Breast epithelium (tissue), 4 donors: ENCODE results near the gene BCL7C. TPM values are rescaled to one million over a fixed set of nuclear protein-coding genes. Genes with fewer than 3 reads are reported as not detected.

Source experiments
- DNase-seq, 2 donors: peaks; one replicate each; pipeline ENCODE4 v3.0.0-alpha.2; 2019; ENCODE audit warnings: low spot score in 2 of 2
- H3K27ac ChIP-seq, 2 donors: fragments of 200-600 bp; sonication (generic) in 1 of 2; one replicate each; pipeline ENCODE4 v1.5.1; 2016 to 2019; ENCODE audit warnings: mild to moderate bottlenecking in 1 of 2
- H3K27me3 ChIP-seq, 2 donors: fragments of 200-600 bp; sonication (generic) in 1 of 2; one replicate each; pipeline versions ENCODE4 v1.5.1 to v1.6.0; 2017 to 2019; ENCODE audit warnings: control low read depth in 1 of 2, mild to moderate bottlenecking in 1 of 2
- H3K36me3 ChIP-seq: fragments of 200-600 bp; one replicate; pipeline ENCODE4 v1.5.1; 2019
- H3K4me1 ChIP-seq, 2 donors: fragments of 200-600 bp; sonication (generic); one replicate each; pipeline ENCODE4 v1.5.1; 2016 to 2019; ENCODE audit warnings: control low read depth in 1 of 2
- H3K4me3 ChIP-seq, 3 donors: fragments of 200-600 bp; sonication (generic); 1 replicate in 2 of 3; 2 replicates in 1 of 3; pipeline ENCODE4 v1.5.1; 2016 to 2019; ENCODE audit warnings: mild to moderate bottlenecking in 3 of 3, moderate library complexity in 2 of 3
- H3K9me3 ChIP-seq, 2 donors: fragments of 200-600 bp; sonication (generic) in 1 of 2; one replicate each; pipeline ENCODE4 v1.5.1; 2016 to 2019; ENCODE audit warnings: control low read depth in 1 of 2
- POLR2A ChIP-seq: fragments of 450-650 bp; IDR thresholded peaks from one replicate; pipeline ENCODE4 v1.6.1; 2016; ENCODE audit warnings: antibody characterized with exemption, mild to moderate bottlenecking, moderate library complexity
- POLR2AphosphoS5 ChIP-seq, 3 donors: sonication (generic); formaldehyde crosslinking; IDR thresholded peaks; one replicate each; pipeline ENCODE4 v1.6.1; 2017; ENCODE audit warnings: antibody characterized with exemption in 3 of 3
- intact Hi-C: fragments of 100-400 bp; cut with DNase I; formaldehyde crosslinking; loops from one replicate; pipeline ENCODE4 v1.15.1; 2023; ENCODE audit warnings: low total_unique reads
- total RNA-seq, 3 donors: library from RNA; depleted of rRNA; stranded (reverse); fragments of >200 nt; gene quantifications; one replicate each; pipeline ENCODE4 v1.1.0, GENCODE V29; 2016
- TF ChIP-seq, protein P1 (sequence below), 3 donors: fragments of 450-650 bp; IDR thresholded peaks; one replicate each; pipeline ENCODE4 v1.5.1; 2016 to 2017; ENCODE audit warnings: antibody characterized with exemption in 3 of 3, mild to moderate bottlenecking in 3 of 3, moderate library complexity in 3 of 3

The BCL7C gene
- total RNA-seq, 3 donors from 2014 or later, result 29.4 to 47.2 (median 36.2) TPM

DNA sequence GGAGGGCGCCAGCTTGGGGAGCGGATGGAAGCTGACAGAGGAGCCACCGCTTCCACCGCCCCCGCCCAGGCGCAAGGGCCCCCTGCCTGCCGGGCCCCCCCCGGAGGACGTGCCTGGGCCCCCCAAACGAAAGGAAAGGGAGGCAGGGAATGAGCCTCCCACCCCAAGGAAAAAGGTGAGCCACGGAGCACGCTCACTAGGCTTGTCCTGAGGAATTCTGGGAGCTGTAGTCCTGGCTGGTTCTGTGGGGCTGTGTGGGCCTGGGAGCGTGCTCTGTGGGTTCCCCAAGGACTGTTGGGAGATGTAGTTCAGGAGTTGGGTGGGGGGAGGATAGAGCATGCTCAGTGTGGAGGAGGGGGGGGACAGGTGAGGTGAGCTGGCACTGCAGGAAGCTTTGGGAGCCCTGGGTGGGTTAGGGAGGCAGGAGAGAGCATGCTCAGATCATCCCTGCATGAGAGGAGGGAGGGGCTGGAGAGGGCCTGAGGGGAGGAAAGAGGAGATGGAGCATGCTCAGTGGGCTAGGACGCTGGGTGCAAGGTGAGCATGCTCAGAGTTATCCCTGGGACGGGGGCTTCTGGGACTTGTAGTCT, 34.0 kb upstream of the BCL7C start:
- Histone ChIP-seq H3K27me3 (no peaks in the 10 kb centered on the region), H3K36me3 (no peaks in the 10 kb centered on the region), H3K9me3 (no peaks in the 10 kb centered on the region), H3K4me3 (peak overlapping the region in 2 of 3 donors; percentile 34 to 49), H3K27ac (peak overlapping the region; percentile 66 to 67), H3K4me1 (peaks cover 0 to 7% of the 10 kb centered on the region in 2 donors)
- peak in 1 of 2 donors; percentile 80 for DNase-seq
- TF ChIP-seq POLR2AphosphoS5 (IDR thresholded peaks at IDR 0.05) (no peak), POLR2A (no peak)
- TF ChIP-seq, protein P1, sequence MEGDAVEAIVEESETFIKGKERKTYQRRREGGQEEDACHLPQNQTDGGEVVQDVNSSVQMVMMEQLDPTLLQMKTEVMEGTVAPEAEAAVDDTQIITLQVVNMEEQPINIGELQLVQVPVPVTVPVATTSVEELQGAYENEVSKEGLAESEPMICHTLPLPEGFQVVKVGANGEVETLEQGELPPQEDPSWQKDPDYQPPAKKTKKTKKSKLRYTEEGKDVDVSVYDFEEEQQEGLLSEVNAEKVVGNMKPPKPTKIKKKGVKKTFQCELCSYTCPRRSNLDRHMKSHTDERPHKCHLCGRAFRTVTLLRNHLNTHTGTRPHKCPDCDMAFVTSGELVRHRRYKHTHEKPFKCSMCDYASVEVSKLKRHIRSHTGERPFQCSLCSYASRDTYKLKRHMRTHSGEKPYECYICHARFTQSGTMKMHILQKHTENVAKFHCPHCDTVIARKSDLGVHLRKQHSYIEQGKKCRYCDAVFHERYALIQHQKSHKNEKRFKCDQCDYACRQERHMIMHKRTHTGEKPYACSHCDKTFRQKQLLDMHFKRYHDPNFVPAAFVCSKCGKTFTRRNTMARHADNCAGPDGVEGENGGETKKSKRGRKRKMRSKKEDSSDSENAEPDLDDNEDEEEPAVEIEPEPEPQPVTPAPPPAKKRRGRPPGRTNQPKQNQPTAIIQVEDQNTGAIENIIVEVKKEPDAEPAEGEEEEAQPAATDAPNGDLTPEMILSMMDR (IDR thresholded peaks at IDR 0.05), result no peak
- intact Hi-C loops, result no loop called here

GRCh38 chr16:30926937-30927788, 33.3 kb upstream of the BCL7C start:
- Histone ChIP-seq H3K4me1 (peaks cover 0 to 7% of the 10 kb centered on the region in 2 donors), H3K9me3 (no peaks in the 10 kb centered on the region), H3K27me3 (no peaks in the 10 kb centered on the region), H3K36me3 (no peaks in the 10 kb centered on the region), H3K4me3 (peak overlapping the region in 2 of 3 donors; percentile 34 to 49), H3K27ac (peak overlapping the region; percentile 66 to 67)
- TF ChIP-seq POLR2AphosphoS5 (IDR thresholded peaks at IDR 0.05), result no peak
- TF ChIP-seq, protein P1 (IDR thresholded peaks at IDR 0.05), result no peak
- intact Hi-C loops, result no loop called here
- DNase-seq, result no peak

- no peaks in the 10 kb centered on the region for H3K9me3 ChIP-seq
- no peaks in the 10 kb centered on the region for H3K27me3 ChIP-seq
- H3K4me3 ChIP-seq, result no peak overlapping the region
- DNase-seq, result no peak
- peaks cover 0 to 7% of the 10 kb centered on the region in 2 donors for H3K4me1 ChIP-seq
- TF ChIP-seq POLR2A (no peak), POLR2AphosphoS5 (IDR thresholded peaks at IDR 0.05) (no peak)
- TF ChIP-seq, protein P1 (IDR thresholded peaks at IDR 0.05), result no peak
- H3K36me3 ChIP-seq, result no peaks in the 10 kb centered on the region
- intact Hi-C loops, result no loop called here
- H3K27ac ChIP-seq, result peak overlapping the region in 1 of 2 donors; percentile 94
Observed at GRCh38 chr16:30925995-30926811, 32.3 kb upstream of the BCL7C start.

GRCh38 chr16:30925632-30925987, 31.7 kb upstream of the BCL7C start:
- H3K9me3 ChIP-seq, result no peaks in the 10 kb centered on the region
- intact Hi-C loops, result no loop called here
- peak overlapping the region; percentile 94 to 97 for H3K27ac ChIP-seq
- no peaks in the 10 kb centered on the region for H3K27me3 ChIP-seq
- no peaks in the 10 kb centered on the region for H3K36me3 ChIP-seq
- TF ChIP-seq POLR2A (no peak), POLR2AphosphoS5 (IDR thresholded peaks at IDR 0.05) (no peak)
- TF ChIP-seq, protein P1 (IDR thresholded peaks at IDR 0.05), result no peak
- peaks cover 0 to 7% of the 10 kb centered on the region in 2 donors for H3K4me1 ChIP-seq
- no peak overlapping the region for H3K4me3 ChIP-seq
- no peak for DNase-seq
